ENCODE results near the gene THRB.
A peak's percentile ranks its signal among the peaks of the same experiment; 100 is the strongest.

The THRB gene

DNA sequence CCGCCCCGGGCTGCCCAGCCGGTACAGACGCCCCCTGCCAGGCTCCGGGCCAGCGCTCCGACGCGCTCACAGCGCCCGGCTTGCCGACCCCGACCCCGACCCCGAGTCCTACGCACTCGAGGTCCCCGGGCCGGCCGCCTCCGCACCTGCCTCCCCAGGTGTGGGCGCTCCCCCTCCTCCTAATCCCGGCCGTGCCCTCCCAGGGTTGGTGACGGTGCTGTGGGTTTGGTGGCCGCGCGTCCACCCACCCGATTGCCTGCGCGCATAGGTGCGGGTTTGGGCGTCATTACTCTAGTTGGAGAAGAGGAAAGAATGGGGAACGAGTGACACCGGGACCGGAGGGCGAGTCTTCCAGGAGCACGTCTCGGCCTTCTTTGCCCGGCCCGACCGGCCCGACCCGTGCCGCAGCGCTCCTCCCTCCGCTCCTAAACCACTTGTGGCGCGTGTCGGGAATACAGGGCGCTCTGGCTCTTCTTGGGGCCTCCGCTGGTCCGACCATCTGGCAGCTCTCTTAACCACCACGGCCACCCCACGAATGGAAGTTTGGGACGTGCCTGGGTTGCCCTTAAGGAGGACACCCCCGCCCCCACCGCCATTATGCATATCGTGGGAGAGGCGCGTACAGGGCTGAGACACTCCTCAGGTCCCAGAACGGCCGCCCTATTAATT, 810 bp upstream of the THRB start:
- H4K8ac ChIP-seq (ENCODE audit: low read length), result peak overlapping the region; percentile 98
- peak overlapping the region; percentile 68 for H2BK15ac ChIP-seq (ENCODE audit: low read depth, poor library complexity, severe bottlenecking)
- H2BK120ac ChIP-seq (ENCODE audit: low read depth, low read length), result peak overlapping the region; percentile 58
- WGBS, result 2% methylated on average over 59 of the region's 63 CpGs
- H3K14ac ChIP-seq (ENCODE audit: low read length in 2 of 2), result peak overlapping the region in 1 of 2 experiments; percentile 44
- DNase-seq, result peak; percentile 62
- peaks cover 5% of the 10 kb centered on the region for H3K79me1 ChIP-seq (replicated peaks; ENCODE audit: low read length, poor library complexity, severe bottlenecking)
- peak overlapping the region; percentile 92 for H2AFZ ChIP-seq (ENCODE audit: low read depth, low read length)
- no peaks in the 10 kb centered on the region for H3K9me3 ChIP-seq (ENCODE audit: control insufficient read depth, low read length)
- no peak overlapping the region for H3K27ac ChIP-seq (ENCODE audit: low read length, poor library complexity, severe bottlenecking)
- H3K4me2 ChIP-seq (ENCODE audit: low read length, poor library complexity, severe bottlenecking), result peak overlapping the region; percentile 97
- no peak overlapping the region for H2AK5ac ChIP-seq (ENCODE audit: low read length, severe bottlenecking)
- peak overlapping the region; percentile 84 to 89 for H3K18ac ChIP-seq (ENCODE audit: low read depth in 1 of 2, low read length in 2 of 2)
- H2BK5ac ChIP-seq (ENCODE audit: low read depth, low read length, poor library complexity, severe bottlenecking), result peak overlapping the region; percentile 10
- peak overlapping the region; percentile 90 for H3K9ac ChIP-seq (ENCODE audit: low read length)
- H2BK12ac ChIP-seq (ENCODE audit: low read length in 2 of 2), result peak overlapping the region; percentile 87 to 96
- H3K27me3 ChIP-seq (ENCODE audit: control insufficient read depth in 1 of 2, insufficient read depth in 1 of 2, low read length in 2 of 2), result no peaks in the 10 kb centered on the region
- H3K4me3 ChIP-seq (ENCODE audit: insufficient read depth in 1 of 2, low read depth in 1 of 2, low read length in 2 of 2), result peak overlapping the region; percentile 86 to 91
- peaks cover 11% of the 10 kb centered on the region for H3K4me1 ChIP-seq (ENCODE audit: control insufficient read depth, insufficient read depth, low read depth, low read length)
- peak overlapping the region in 1 of 2 experiments; percentile 48 for H3K23ac ChIP-seq (ENCODE audit: low read length in 2 of 2)
- H3K4ac ChIP-seq (ENCODE audit: low read depth in 1 of 2, low read length in 2 of 2), result peak overlapping the region; percentile 69 to 93
- H3K36me3 ChIP-seq (ENCODE audit: control insufficient read depth in 1 of 2, insufficient read depth in 2 of 2, low read depth in 1 of 2, low read length in 2 of 2), result no peaks in the 10 kb centered on the region
- peak overlapping the region; percentile 88 for H4K91ac ChIP-seq (ENCODE audit: low read length)

DNA sequence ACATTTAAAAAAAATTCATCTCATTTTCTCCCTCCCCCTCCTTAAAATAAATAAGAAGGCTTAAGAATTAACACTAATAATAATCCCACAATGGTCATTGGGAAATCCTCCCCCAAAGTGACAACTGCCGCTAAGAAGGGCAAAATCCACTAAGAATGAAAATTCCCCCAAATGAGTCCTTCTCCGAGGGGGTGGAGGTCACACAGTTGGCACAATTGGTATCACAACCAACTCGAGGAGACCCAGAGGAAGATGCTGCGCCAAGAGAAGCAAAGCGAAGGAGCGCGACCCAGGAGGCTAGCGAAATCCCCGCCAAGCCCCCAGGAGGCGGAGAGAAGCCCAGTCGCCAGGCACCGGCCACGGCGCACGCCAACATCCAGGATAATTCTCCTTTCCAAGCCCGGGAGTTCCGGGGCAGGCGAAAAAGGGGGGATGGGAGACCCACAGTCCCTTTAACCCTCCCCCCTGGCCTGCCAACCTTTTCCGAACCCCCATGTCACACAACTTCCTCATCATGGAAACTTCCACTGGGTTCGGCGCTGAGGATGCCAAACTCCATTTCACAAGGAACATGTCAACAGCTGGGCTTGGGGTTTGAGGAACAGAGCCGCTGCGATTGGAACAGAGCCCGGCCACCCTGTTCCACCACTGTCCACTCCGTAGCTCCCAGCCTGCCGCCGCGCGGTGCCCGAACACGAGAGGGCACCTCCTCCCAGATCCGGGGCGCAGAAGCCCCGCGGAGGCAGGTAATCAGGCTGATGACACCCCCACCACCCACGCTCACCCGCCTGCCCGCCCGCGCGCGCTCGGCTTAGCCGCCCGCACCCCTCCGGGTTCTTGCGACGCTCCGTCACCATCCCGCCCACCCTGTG, 668 bp downstream of the THRB start:
- H2AFZ ChIP-seq (ENCODE audit: low read depth, low read length), result peak overlapping the region; percentile 84
- H2BK15ac ChIP-seq (ENCODE audit: low read depth, poor library complexity, severe bottlenecking), result peak overlapping the region; percentile 98
- H4K91ac ChIP-seq (ENCODE audit: low read length), result peak overlapping the region; percentile 72
- H2BK120ac ChIP-seq (ENCODE audit: low read depth, low read length), result no peak overlapping the region
- under 1% methylated on average over 50 of the region's 50 CpGs for WGBS
- peaks cover 11% of the 10 kb centered on the region for H3K4me1 ChIP-seq (ENCODE audit: control insufficient read depth, insufficient read depth, low read depth, low read length)
- peaks cover 12% of the 10 kb centered on the region for H3K79me1 ChIP-seq (replicated peaks; ENCODE audit: low read length, poor library complexity, severe bottlenecking)
- peak overlapping the region in 1 of 2 experiments; percentile 70 for H3K23ac ChIP-seq (ENCODE audit: low read length in 2 of 2)
- H3K27ac ChIP-seq (ENCODE audit: low read length, poor library complexity, severe bottlenecking), result peak overlapping the region; percentile 8
- no peak overlapping the region for H2AK5ac ChIP-seq (ENCODE audit: low read length, severe bottlenecking)
- H2BK12ac ChIP-seq (ENCODE audit: low read length in 2 of 2), result peak overlapping the region; percentile 73 to 86
- peak overlapping the region; percentile 90 for H3K9ac ChIP-seq (ENCODE audit: low read length)
- H4K8ac ChIP-seq (ENCODE audit: low read length), result peak overlapping the region; percentile 87
- H3K18ac ChIP-seq (ENCODE audit: low read depth in 1 of 2, low read length in 2 of 2), result peak overlapping the region; percentile 86 to 98
- peak overlapping the region; percentile 63 for H2BK5ac ChIP-seq (ENCODE audit: low read depth, low read length, poor library complexity, severe bottlenecking)
- H3K27me3 ChIP-seq (ENCODE audit: control insufficient read depth in 1 of 2, insufficient read depth in 1 of 2, low read length in 2 of 2), result no peaks in the 10 kb centered on the region
- peak overlapping the region in 1 of 2 experiments; percentile 89 for H3K14ac ChIP-seq (ENCODE audit: low read length in 2 of 2)
- H3K4me2 ChIP-seq (ENCODE audit: low read length, poor library complexity, severe bottlenecking), result peak overlapping the region; percentile 97
- DNase-seq, result peak; percentile 86
- H3K4ac ChIP-seq (ENCODE audit: low read depth in 1 of 2, low read length in 2 of 2), result peak overlapping the region; percentile 69 to 93
- no peaks in the 10 kb centered on the region for H3K9me3 ChIP-seq (ENCODE audit: control insufficient read depth, low read length)
- H3K4me3 ChIP-seq (ENCODE audit: insufficient read depth in 1 of 2, low read depth in 1 of 2, low read length in 2 of 2), result peak overlapping the region; percentile 86 to 91
- no peaks in the 10 kb centered on the region for H3K36me3 ChIP-seq (ENCODE audit: control insufficient read depth in 1 of 2, insufficient read depth in 2 of 2, low read depth in 1 of 2, low read length in 2 of 2)

DNA sequence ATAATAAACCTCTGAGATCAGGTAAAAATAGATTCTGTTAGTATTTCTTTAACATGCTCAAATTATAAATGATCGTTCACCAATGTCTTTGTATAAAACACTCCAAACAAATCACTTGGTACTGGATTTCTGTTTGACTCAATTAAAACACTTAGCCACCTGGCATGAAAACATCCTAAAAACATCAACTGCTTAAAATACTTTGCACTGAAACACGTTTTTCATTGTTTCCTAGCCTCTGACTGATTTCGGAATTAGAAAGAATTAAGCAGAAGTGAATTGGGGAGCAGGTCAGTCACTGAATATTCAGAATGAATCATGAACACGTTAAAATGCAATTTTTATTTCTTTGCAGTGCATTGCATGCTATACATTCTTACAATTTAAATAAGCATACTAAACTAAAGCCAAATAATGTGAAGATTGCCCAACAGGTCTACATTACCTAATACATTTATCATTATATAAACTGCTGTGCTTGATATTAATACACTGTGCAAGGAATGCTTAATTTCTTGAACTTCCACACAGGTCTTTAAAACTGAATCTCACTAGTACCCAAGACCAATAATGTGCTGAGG, 1.6 kb downstream of the THRB start:
- H3K18ac ChIP-seq (ENCODE audit: low read depth in 1 of 2, low read length in 2 of 2), result no peak overlapping the region
- no peak overlapping the region for H3K4me2 ChIP-seq (ENCODE audit: low read length, poor library complexity, severe bottlenecking)
- H2BK5ac ChIP-seq (ENCODE audit: low read depth, low read length, poor library complexity, severe bottlenecking), result no peak overlapping the region
- H3K9ac ChIP-seq (ENCODE audit: low read length), result peak overlapping the region; percentile 90
- H3K23ac ChIP-seq (ENCODE audit: low read length in 2 of 2), result no peak overlapping the region
- peaks cover 11% of the 10 kb centered on the region for H3K4me1 ChIP-seq (ENCODE audit: control insufficient read depth, insufficient read depth, low read depth, low read length)
- no peak for DNase-seq
- H2BK15ac ChIP-seq (ENCODE audit: low read depth, poor library complexity, severe bottlenecking), result no peak overlapping the region
- H2AK5ac ChIP-seq (ENCODE audit: low read length, severe bottlenecking), result no peak overlapping the region
- H2BK120ac ChIP-seq (ENCODE audit: low read depth, low read length), result no peak overlapping the region
- WGBS, result 100% methylated on average over 1 of the region's 4 CpGs
- H2AFZ ChIP-seq (ENCODE audit: low read depth, low read length), result no peak overlapping the region
- no peak overlapping the region for H2BK12ac ChIP-seq (ENCODE audit: low read length in 2 of 2)
- peak overlapping the region in 1 of 2 experiments; percentile 91 for H3K4me3 ChIP-seq (ENCODE audit: insufficient read depth in 1 of 2, low read depth in 1 of 2, low read length in 2 of 2)
- H3K14ac ChIP-seq (ENCODE audit: low read length in 2 of 2), result no peak overlapping the region
- peaks cover 12% of the 10 kb centered on the region for H3K79me1 ChIP-seq (replicated peaks; ENCODE audit: low read length, poor library complexity, severe bottlenecking)
- no peak overlapping the region for H4K91ac ChIP-seq (ENCODE audit: low read length)
- H4K8ac ChIP-seq (ENCODE audit: low read length), result no peak overlapping the region
- H3K4ac ChIP-seq (ENCODE audit: low read depth in 1 of 2, low read length in 2 of 2), result no peak overlapping the region
- H3K27me3 ChIP-seq (ENCODE audit: control insufficient read depth in 1 of 2, insufficient read depth in 1 of 2, low read length in 2 of 2), result no peaks in the 10 kb centered on the region
- no peak overlapping the region for H3K27ac ChIP-seq (ENCODE audit: low read length, poor library complexity, severe bottlenecking)
- H3K9me3 ChIP-seq (ENCODE audit: control insufficient read depth, low read length), result no peaks in the 10 kb centered on the region
- no peaks in the 10 kb centered on the region for H3K36me3 ChIP-seq (ENCODE audit: control insufficient read depth in 1 of 2, insufficient read depth in 2 of 2, low read depth in 1 of 2, low read length in 2 of 2)

- H4K91ac ChIP-seq (ENCODE audit: low read length), result no peak overlapping the region
- H2AFZ ChIP-seq (ENCODE audit: low read depth, low read length), result no peak overlapping the region
- no peak overlapping the region for H3K23ac ChIP-seq (ENCODE audit: low read length in 2 of 2)
- no peak overlapping the region for H3K4ac ChIP-seq (ENCODE audit: low read depth in 1 of 2, low read length in 2 of 2)
- no peak overlapping the region for H3K14ac ChIP-seq (ENCODE audit: low read length in 2 of 2)
- no peak overlapping the region for H3K4me2 ChIP-seq (ENCODE audit: low read length, poor library complexity, severe bottlenecking)
- no peak overlapping the region for H2BK120ac ChIP-seq (ENCODE audit: low read depth, low read length)
- H2AK5ac ChIP-seq (ENCODE audit: low read length, severe bottlenecking), result peak overlapping the region; percentile 5
- no peak overlapping the region for H2BK5ac ChIP-seq (ENCODE audit: low read depth, low read length, poor library complexity, severe bottlenecking)
- H3K9ac ChIP-seq (ENCODE audit: low read length), result no peak overlapping the region
- H3K27me3 ChIP-seq (ENCODE audit: control insufficient read depth in 1 of 2, insufficient read depth in 1 of 2, low read length in 2 of 2), result no peaks in the 10 kb centered on the region
- peaks cover 19% of the 10 kb centered on the region for H3K79me1 ChIP-seq (replicated peaks; ENCODE audit: low read length, poor library complexity, severe bottlenecking)
- H3K4me1 ChIP-seq (ENCODE audit: control insufficient read depth, insufficient read depth, low read depth, low read length), result peaks cover 4% of the 10 kb centered on the region
- H2BK15ac ChIP-seq (ENCODE audit: low read depth, poor library complexity, severe bottlenecking), result no peak overlapping the region
- no peaks in the 10 kb centered on the region for H3K36me3 ChIP-seq (ENCODE audit: control insufficient read depth in 1 of 2, insufficient read depth in 2 of 2, low read depth in 1 of 2, low read length in 2 of 2)
- no peak overlapping the region for H3K27ac ChIP-seq (ENCODE audit: low read length, poor library complexity, severe bottlenecking)
- H4K8ac ChIP-seq (ENCODE audit: low read length), result no peak overlapping the region
- H3K4me3 ChIP-seq (ENCODE audit: insufficient read depth in 1 of 2, low read depth in 1 of 2, low read length in 2 of 2), result no peak overlapping the region
- H3K18ac ChIP-seq (ENCODE audit: low read depth in 1 of 2, low read length in 2 of 2), result no peak overlapping the region
- H2BK12ac ChIP-seq (ENCODE audit: low read length in 2 of 2), result no peak overlapping the region
- 6% methylated on average over 1 of the region's 2 CpGs for WGBS
- no peak for DNase-seq
- no peaks in the 10 kb centered on the region for H3K9me3 ChIP-seq (ENCODE audit: control insufficient read depth, low read length)
Measured at GRCh38 chr3:24490151-24490550, 4.5 kb downstream of the THRB start.
